Tibial artery (tissue), 4 donors: ENCODE measurements around the gene ZNF518B.
"Not testable (repeated sequence)": the region's sequence is repeated elsewhere in the genome, so short reads cannot be mapped to it uniquely, and the experiment has no call there.

Source experiments
- DNase-seq, 2 donors: peaks; one replicate each; pipeline ENCODE4 v3.0.0-alpha.2; 2019
- H3K27ac ChIP-seq, 2 donors: fragments of 200-600 bp; sonication (generic) in 1 of 2; 1 replicate in 1 of 2; 2 replicates in 1 of 2; pipeline ENCODE4 v1.5.1; 2018 to 2019; ENCODE audit warnings: mild to moderate bottlenecking in 1 of 2
- H3K27me3 ChIP-seq, 2 donors: fragments of 200-600 bp; sonication (generic) in 1 of 2; one replicate each; pipeline versions ENCODE4 v1.5.1 to v1.6.0; 2016 to 2019
- H3K36me3 ChIP-seq, 3 donors: fragments of 200-600 bp; sonication (generic) in 2 of 3; one replicate each; pipeline ENCODE4 v1.5.1; 2016 to 2019; ENCODE audit warnings: mild to moderate bottlenecking in 2 of 3
- H3K4me1 ChIP-seq, 4 donors: fragments of 200-600 bp; sonication (generic) in 2 of 4; 1 replicate in 3 of 4; 2 replicates in 1 of 4; pipeline ENCODE4 v1.5.1; 2016 to 2019
- H3K4me3 ChIP-seq, 2 donors: fragments of 200-600 bp; sonication (generic) in 1 of 2; 1 replicate in 1 of 2; 2 replicates in 1 of 2; pipeline ENCODE4 v1.5.1; 2018 to 2019; ENCODE audit warnings: mild to moderate bottlenecking in 2 of 2
- H3K9me3 ChIP-seq, 3 donors: fragments of 200-600 bp; sonication (generic) in 1 of 3; one replicate each; pipeline ENCODE4 v1.5.1; 2016 to 2019
- CTCF ChIP-seq, 2 experiments: fragments of 200-600 bp in 1 of 2; fragments of 450-650 bp in 1 of 2; IDR thresholded peaks; one replicate each; pipeline ENCODE4 v1.5.1; 2017 to 2019; ENCODE audit warnings: antibody characterized with exemption in 2 of 2, mild to moderate bottlenecking in 1 of 2, moderate library complexity in 1 of 2
- intact Hi-C: fragments of 100-400 bp; cut with DNase I; formaldehyde crosslinking; loops from one replicate; pipeline ENCODE4 v1.15.0; 2023; ENCODE audit warnings: low total_unique reads

ZNF518B gene

GRCh38 chr4:10441512-10441911 lies 15.7 kb downstream of the ZNF518B start:
- no peak for DNase-seq
- TF ChIP-seq CTCF (IDR thresholded peaks at IDR 0.05), result no peak
- Histone ChIP-seq H3K27ac (no peak overlapping the region), H3K36me3 (peaks cover 20 to 26% (median 23%) of the 10 kb centered on the region in 3 donors), H3K9me3 (peaks cover 7 to 43% (median 31%) of the 10 kb centered on the region in 3 donors), H3K4me3 (no peak overlapping the region), H3K4me1 (no peaks in the 10 kb centered on the region), H3K27me3 (no peaks in the 10 kb centered on the region)
- intact Hi-C loops, result no loop called here

- TF ChIP-seq CTCF (IDR thresholded peaks at IDR 0.05), result no peak
- H3K9me3 ChIP-seq, result peaks cover 7 to 18% (median 12%) of the 10 kb centered on the region in 3 donors
- H3K4me1 ChIP-seq, result no peaks in the 10 kb centered on the region
- H3K27me3 ChIP-seq, result no peaks in the 10 kb centered on the region
- intact Hi-C loops, result no loop called here
- DNase-seq, result no peak
- H3K36me3 ChIP-seq, result no peaks in the 10 kb centered on the region
- no peak overlapping the region for H3K4me3 ChIP-seq
- no peak overlapping the region for H3K27ac ChIP-seq
These were observed 18.3 kb downstream of the ZNF518B start for GRCh38 chr4:10438924-10439323.

DNA sequence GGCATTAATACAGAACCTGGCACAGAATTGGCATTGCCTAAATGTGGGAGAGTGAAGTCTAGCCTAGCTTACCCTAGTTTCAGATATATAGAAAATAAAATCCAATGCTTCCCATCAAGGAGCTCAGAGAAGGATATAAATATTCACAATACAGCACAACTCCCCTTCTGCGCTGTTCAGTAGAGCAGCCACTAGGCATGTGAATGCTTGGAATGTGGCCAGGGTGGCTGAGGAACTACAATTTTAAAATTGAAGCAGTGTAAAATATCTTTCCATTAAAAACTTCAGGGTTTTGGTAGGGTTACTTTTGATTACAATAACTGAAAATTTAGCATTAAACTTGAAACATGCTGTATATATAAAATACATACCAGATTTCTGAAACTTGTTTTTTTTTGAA lies 19.5 kb downstream of the ZNF518B start:
- intact Hi-C loops, result no loop called here
- no peak for TF ChIP-seq CTCF (IDR thresholded peaks at IDR 0.05)
- no peaks in the 10 kb centered on the region for H3K27me3 ChIP-seq
- no peak for DNase-seq
- H3K36me3 ChIP-seq, result no peaks in the 10 kb centered on the region
- H3K4me1 ChIP-seq, result no peaks in the 10 kb centered on the region
- H3K4me3 ChIP-seq, result no peak overlapping the region
- H3K27ac ChIP-seq, result no peak overlapping the region
- H3K9me3 ChIP-seq, result peaks cover under 1 to 9% (median 6%) of the 10 kb centered on the region in 3 donors

DNA sequence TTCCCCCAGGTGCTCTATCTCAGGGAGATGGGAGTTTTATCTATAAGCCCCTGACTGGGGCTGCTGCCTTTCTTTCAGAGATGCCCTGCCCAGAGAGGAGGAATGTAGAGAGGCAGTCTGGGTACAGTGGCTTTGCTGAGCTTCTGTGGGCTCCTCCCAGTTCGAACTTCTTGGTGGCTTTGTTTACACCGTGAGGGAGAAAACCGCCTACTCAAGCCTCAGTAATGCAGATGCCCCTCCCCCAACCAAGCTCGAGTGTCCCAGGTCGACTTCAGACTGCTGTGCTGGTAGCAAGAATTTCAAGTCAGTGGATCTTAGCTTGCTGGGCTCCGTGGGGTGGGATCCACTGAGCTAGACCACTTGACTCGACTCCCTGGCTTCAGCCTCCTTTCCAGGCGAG lies 29.5 kb downstream of the ZNF518B start:
- H3K27ac ChIP-seq, H3K9me3 ChIP-seq, DNase-seq, H3K36me3 ChIP-seq, intact Hi-C loops, H3K4me3 ChIP-seq, H3K27me3 ChIP-seq, H3K4me1 ChIP-seq: not testable (repeated sequence)

DNA sequence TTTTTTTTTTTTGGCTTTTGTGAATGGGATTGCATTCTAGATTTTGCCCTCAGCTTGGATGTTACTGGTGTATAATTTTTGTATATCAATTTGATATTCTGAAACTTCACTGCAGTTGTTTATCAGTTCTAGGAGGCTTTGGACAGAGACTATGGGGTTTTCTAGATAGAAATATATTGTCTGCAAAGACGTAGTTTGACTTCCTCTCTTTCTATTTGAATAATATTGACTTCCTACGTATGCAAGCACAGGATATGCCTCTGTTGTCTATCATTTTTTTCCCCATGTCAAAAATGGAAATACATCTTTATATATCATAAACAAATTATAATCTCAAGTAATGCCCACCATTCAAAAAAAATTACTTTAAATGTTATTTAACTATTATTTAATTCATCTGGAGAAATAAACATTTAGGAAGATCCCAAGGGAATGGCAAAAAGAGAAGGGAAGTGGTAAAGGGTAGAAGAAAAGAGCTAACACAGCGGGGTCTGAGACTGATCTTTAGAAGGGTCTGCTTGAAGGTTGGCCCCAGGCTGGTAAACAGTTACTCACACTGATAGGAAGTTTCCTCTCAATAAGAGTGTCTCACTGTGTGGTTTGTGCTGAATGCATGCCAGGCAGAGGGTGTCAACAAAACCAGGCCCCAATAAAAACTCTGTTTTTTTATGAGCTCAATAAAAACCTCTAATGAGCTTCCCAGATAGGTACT lies 35.7 kb downstream of the ZNF518B start:
- Histone ChIP-seq H3K36me3 (no peaks in the 10 kb centered on the region), H3K27ac (no peak overlapping the region), H3K4me3 (no peak overlapping the region), H3K27me3 (no peaks in the 10 kb centered on the region), H3K4me1 (no peaks in the 10 kb centered on the region), H3K9me3 (no peaks in the 10 kb centered on the region)
- intact Hi-C loops, result no loop called here
- DNase-seq, result no peak
- no peak for TF ChIP-seq CTCF (IDR thresholded peaks at IDR 0.05)

- Histone ChIP-seq H3K27ac (no peak overlapping the region), H3K27me3 (no peaks in the 10 kb centered on the region), H3K4me1 (no peaks in the 10 kb centered on the region), H3K4me3 (no peak overlapping the region), H3K36me3 (no peaks in the 10 kb centered on the region), H3K9me3 (no peaks in the 10 kb centered on the region)
- no peak for TF ChIP-seq CTCF (IDR thresholded peaks at IDR 0.05)
- DNase-seq, result no peak
- intact Hi-C loops, result no loop called here
These were observed 39.5 kb downstream of the ZNF518B start for GRCh38 chr4:10417740-10418139.
